GM12878 (cell line): ENCODE results near the gene ZNRF3. TPM values are rescaled to one million over a fixed set of nuclear protein-coding genes. Genes with fewer than 3 reads are reported as not detected.

Experiments used
- ATAC-seq: fragments of 200-7000 bp; cut with Tn5 transposase; 3 replicates; pipeline ENCODE4 v1.9.1; 2020; ENCODE audit warnings: mild to moderate bottlenecking, moderate library complexity
- BruUV-seq: library from RNA; stranded (reverse); fragments of 400-500 nt; replicated peaks from 2 replicates; lab custom pipeline; 2021; lab: Mats Ljungman, UMichigan
- CTCF ChIA-PET: fragments of 300-600 bp; sonication (Branson Sonifier 250); formaldehyde crosslinking; extraction: SDS; loops from one replicate; lab custom pipeline; 2021; ENCODE audit warnings: inconsistent platforms; lab: Yijun Ruan, JAX
- POLR2A ChIA-PET: fragments of 350-600 bp; formaldehyde crosslinking; extraction: SDS; loops from one replicate; lab custom pipeline; 2021; ENCODE audit warnings: inconsistent platforms; lab: Charles Lee
- RAD21 ChIA-PET: fragments of 300-600 bp; sonication (Branson Sonifier 250); formaldehyde crosslinking; loops from one replicate; lab custom pipeline; 2023; ENCODE audit warnings: antibody characterized with exemption; ENCODE audit not compliant: unreplicated experiment; lab: Charles Lee
- SMC1A ChIA-PET: fragments of 300-600 bp; sonication (Branson Sonifier 250); formaldehyde crosslinking; loops from one replicate; lab custom pipeline; 2023; ENCODE audit not compliant: unreplicated experiment, uncharacterized antibody; lab: Charles Lee
- DNase-seq: peaks from one replicate; pipeline ENCODE4 v3.0.0-alpha.2; 2011; ENCODE audit warnings: low read depth, low spot score
- FAIRE-seq: peaks from 3 replicates; lab custom pipeline; 2011; peaks lifted over from hg19 to GRCh38; lab: Jason Lieb, UNC
- H2AFZ ChIP-seq: 2 replicates; pipeline ENCODE4 v1.6.0; 2011; ENCODE audit warnings: low read depth, low read length, control low read depth; ENCODE audit not compliant: control insufficient read depth
- H3K27ac ChIP-seq: 2 replicates; pipeline ENCODE4 v1.5.1; 2011; ENCODE audit warnings: control low read depth; ENCODE audit not compliant: control insufficient read depth, insufficient read depth
- H3K27me3 ChIP-seq, 2 experiments: replicated peaks in 1 of 2; 2 replicates each; pipeline versions ENCODE4 v1.6.0 to v1.6.1; 2011; ENCODE audit warnings: low read length in 1 of 2; ENCODE audit not compliant: control insufficient read depth in 2 of 2, insufficient read depth in 2 of 2
- H3K36me3 ChIP-seq, 2 experiments: 2 replicates each; pipeline ENCODE4 v1.5.1; 2011; ENCODE audit warnings: low read length in 1 of 2; ENCODE audit not compliant: control insufficient read depth in 2 of 2, insufficient read depth in 2 of 2
- H3K4me1 ChIP-seq: 2 replicates; pipeline ENCODE4 v1.6.1; 2011; ENCODE audit warnings: mild to moderate bottlenecking, low read length, moderate library complexity, mixed read lengths; ENCODE audit not compliant: control insufficient read depth, insufficient read depth
- H3K4me2 ChIP-seq: 2 replicates; pipeline ENCODE4 v1.6.0; 2011; ENCODE audit warnings: control low read depth; ENCODE audit not compliant: control insufficient read depth, insufficient read depth
- H3K4me3 ChIP-seq: fragments of 200-600 bp; sonication (generic); 2 replicates; pipeline ENCODE4 v1.5.1; 2016
- H3K79me2 ChIP-seq: 2 replicates; pipeline ENCODE4 v1.6.0; 2011; ENCODE audit warnings: low read length; ENCODE audit not compliant: control insufficient read depth, insufficient read depth
- H3K9ac ChIP-seq: 2 replicates; pipeline ENCODE4 v1.8.0; 2011; ENCODE audit warnings: low read length, control low read depth, mixed read lengths; ENCODE audit not compliant: control insufficient read depth, insufficient read depth
- H3K9me3 ChIP-seq: replicated peaks from 3 replicates; pipeline ENCODE4 v1.5.1; 2011; ENCODE audit warnings: mild to moderate bottlenecking, low read length; ENCODE audit not compliant: control insufficient read depth, insufficient read depth
- H4K20me1 ChIP-seq: 2 replicates; pipeline ENCODE4 v1.6.0; 2011; ENCODE audit not compliant: control insufficient read depth, insufficient read depth
- HCFC1 ChIP-seq: fragments of 150-350 bp; IDR thresholded peaks from 2 replicates; pipeline ENCODE4 v1.6.1; 2014; ENCODE audit warnings: low read length
- RB1 ChIP-seq: fragments of 450-650 bp; formaldehyde crosslinking; IDR thresholded peaks from 2 replicates; pipeline ENCODE4 v1.6.1; 2017; ENCODE audit warnings: mild to moderate bottlenecking, borderline replicate concordance
- STAT1 ChIP-seq: fragments of 450-650 bp; conservative IDR thresholded peaks from 2 replicates; pipeline ENCODE4 v1.6.1; 2014; ENCODE audit warnings: antibody characterized with exemption, mild to moderate bottlenecking
- ZBED1 ChIP-seq: IDR thresholded peaks from 2 replicates; pipeline ENCODE4 v1.6.1; 2016; ENCODE audit warnings: borderline replicate concordance
- ZBTB40 ChIP-seq: fragments of 450-650 bp; IDR thresholded peaks from 2 replicates; pipeline ENCODE4 v1.6.1; 2016; ENCODE audit warnings: mild to moderate bottlenecking, moderate library complexity, borderline replicate concordance
- WGBS: methylation state at CpG from one replicate; pipeline ENCODE4 v1.1.6; 2016; ENCODE audit warnings: low lambda C conversion rate; ENCODE audit not compliant: insufficient replicate concordance, insufficient coverage; ENCODE audit errors: missing lambda C conversion rate; 5-methylcytosine and 5-hydroxymethylcytosine counted together
- in situ Hi-C: fragments of 300-500 bp; cut with MboI; formaldehyde crosslinking; loops from 9 replicates; pipeline ENCODE4 v1.14.3; 2018; ENCODE audit warnings: mixed read lengths
- intact Hi-C: fragments of 100-400 bp; cut with micrococcal nuclease; formaldehyde crosslinking; loops from one replicate; pipeline ENCODE4 v1.14.2; 2022; ENCODE audit not compliant: unreplicated experiment
- polyA plus RNA-seq, 11 experiments: library from polyadenylated mRNA; depleted of rRNA in 4 of 11; unstranded in 6 of 11; stranded (reverse) in 5 of 11; fragments of >200 nt; fragmentation: Nextera tagmentation in 4 of 11; fragmentation: Illumina TruSeq in 1 of 11; extraction: Ambion mirVana in 4 of 11; extraction: Trizol in 1 of 11; gene quantifications; 1 replicate in 1 of 11; 2 replicates in 10 of 11; pipeline versions ENCODE4 v1.2.1 to v1.2.3, GENCODE V29; 2011 to 2016; ENCODE audit warnings: inconsistent platforms in 2 of 11, missing spikeins in 2 of 11, low read depth in 1 of 11
- total RNA-seq, 4 experiments: library from RNA; depleted of rRNA in 3 of 4; stranded (reverse); fragments of >200 nt in 3 of 4; fragmentation: Illumina TruSeq in 1 of 4; extraction: Trizol in 1 of 4; gene quantifications; 2 replicates each; pipeline versions ENCODE4 v1.2.1 to v1.2.3, GENCODE V29; 2013 to 2021

ZNRF3 gene
- total and polyA plus RNA-seq, 10 of the 15 experiments (the other 5 are each of a cell fraction or from before 2014, with no cell fraction given): 0.05 to 2.4 (median 0.46) TPM

DNA sequence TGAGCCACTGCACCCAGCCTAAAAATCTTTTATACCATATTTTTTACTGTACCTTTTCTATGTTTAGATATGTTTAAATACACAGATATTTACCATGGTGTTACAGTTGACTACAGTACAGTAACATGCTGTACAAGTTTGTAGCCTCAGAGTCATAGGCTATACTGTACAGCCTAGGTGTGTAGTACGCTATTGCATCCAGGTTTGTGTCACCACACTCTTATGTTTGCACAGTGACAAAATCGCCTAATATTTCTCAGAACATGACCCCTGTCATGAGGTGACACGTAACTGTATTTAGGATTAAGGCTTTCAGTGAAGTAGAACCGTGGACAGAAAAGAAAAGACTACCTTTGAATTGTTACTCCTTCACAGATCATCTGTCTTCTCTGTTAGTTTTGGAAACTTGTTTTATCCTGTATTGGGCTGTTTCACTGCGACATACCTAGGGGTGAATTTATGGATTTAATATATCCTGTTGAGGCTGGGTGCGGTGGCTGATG, 83.8 kb downstream of the ZNRF3 start:
- in situ Hi-C loops: no loop called here
- Histone ChIP-seq H2AFZ (no peak overlapping the region), H3K9me3 (no peaks in the 10 kb centered on the region), H3K4me1 (no peaks in the 10 kb centered on the region), H3K79me2 (no peaks in the 10 kb centered on the region), H4K20me1 (no peaks in the 10 kb centered on the region), H3K9ac (no peak overlapping the region), H3K27me3 (peaks cover 0 to 2% of the 10 kb centered on the region in 2 experiments; a peak in 1 of 4 replicates), H3K36me3 (no peaks in the 10 kb centered on the region; a peak in 2 of 4 replicates), H3K27ac (no peak overlapping the region), H3K4me2 (no peak overlapping the region), H3K4me3 (no peak overlapping the region)
- POLR2A ChIA-PET: interaction anchor here (0.7 to 0.9 kb wide), 3 partner anchors 9 to 311 kb away, joined by 3 to 7 read pairs (median 5); no protein-coding TSS in a partner anchor
- DNase-seq (no peak), FAIRE-seq (no peak), ATAC-seq (no peak)
- 40% methylated on average over 6 of the region's 6 CpGs for WGBS
- SMC1A ChIA-PET: interaction anchor here (0.7 to 1.6 kb wide), 7 partner anchors 9 to 117 kb away, joined by 3 to 8 read pairs (median 4); no protein-coding TSS in a partner anchor
- intact Hi-C loops: no loop called here
- CTCF ChIA-PET: interaction anchor here (0.9 kb wide), 1 partner anchor 13 kb away, joined by 4 read pairs; no protein-coding TSS in a partner anchor
- no TSS peak for BruUV-seq
- RAD21 ChIA-PET: interaction anchor here (0.8 to 0.9 kb wide), 2 partner anchors 46 to 73 kb away, joined by 3 to 4 read pairs; no protein-coding TSS in a partner anchor
- no peak for TF ChIP-seq ZBTB40
- no peak for TF ChIP-seq STAT1
- TF ChIP-seq ZBED1: no peak
- no peak for TF ChIP-seq HCFC1
- no peak for TF ChIP-seq RB1
